ENCODE measurements around the gene NANOS3.
"Not testable (repeated sequence)": the region's sequence is repeated elsewhere in the genome, so short reads cannot be mapped to it uniquely, and the experiment has no call there.

Gene NANOS3

DNA sequence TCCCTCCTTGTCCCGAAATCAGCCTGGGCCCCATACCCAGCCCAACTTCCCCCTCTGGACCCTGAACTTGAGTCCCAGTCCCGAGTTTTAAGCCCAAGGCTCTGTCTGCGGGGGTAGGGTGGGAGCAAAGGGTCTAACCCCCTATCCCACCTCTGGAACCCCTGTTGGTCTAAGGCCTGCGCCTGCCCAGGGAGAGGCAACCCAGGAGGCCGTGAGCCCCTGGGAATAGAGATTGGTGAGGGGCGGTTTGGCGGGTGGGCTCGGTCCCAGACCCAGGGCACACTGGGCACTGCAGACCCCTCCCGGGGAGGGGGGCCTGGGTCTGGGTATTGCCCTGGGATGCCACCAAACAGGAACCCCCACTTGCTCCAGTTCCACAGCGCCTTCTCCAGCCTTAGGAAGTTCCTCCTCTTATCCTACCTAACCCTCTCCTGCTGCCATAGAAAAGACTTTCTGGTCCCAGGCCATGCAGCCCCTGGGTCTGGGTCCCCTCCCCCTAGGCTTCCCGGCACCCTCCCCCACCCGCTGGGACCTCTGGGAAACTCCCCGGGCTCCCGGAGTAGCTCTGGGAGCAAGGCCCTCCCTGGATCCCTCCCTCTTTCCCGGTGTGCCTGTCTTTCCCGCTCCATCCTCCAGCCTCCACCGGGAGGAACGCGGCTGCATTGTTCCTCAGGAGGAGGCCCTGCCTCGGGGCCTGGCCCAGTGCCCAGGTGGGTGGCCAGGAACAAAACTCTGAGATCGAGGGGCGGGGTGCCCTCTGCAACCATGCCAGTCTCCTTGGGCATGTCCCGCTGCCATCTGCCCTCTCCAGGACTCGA is 33.6 kb upstream of the NANOS3 start:
- DNase-seq (ENCODE audit: low read depth in 2 of 2) = no peak

GRCh38 chr19:13844130-13844631 is 32.8 kb upstream of the NANOS3 start:
- DNase-seq (ENCODE audit: low read depth in 2 of 2) = no peak

GRCh38 chr19:13846557-13847406 is 30.2 kb upstream of the NANOS3 start:
- DNase-seq (ENCODE audit: low read depth in 2 of 2) = peak; percentile 92 to 95

GRCh38 chr19:13847407-13848339 is 29.3 kb upstream of the NANOS3 start:
- peak in 1 of 2 donors; percentile 69 for DNase-seq (ENCODE audit: low read depth in 2 of 2)

DNA sequence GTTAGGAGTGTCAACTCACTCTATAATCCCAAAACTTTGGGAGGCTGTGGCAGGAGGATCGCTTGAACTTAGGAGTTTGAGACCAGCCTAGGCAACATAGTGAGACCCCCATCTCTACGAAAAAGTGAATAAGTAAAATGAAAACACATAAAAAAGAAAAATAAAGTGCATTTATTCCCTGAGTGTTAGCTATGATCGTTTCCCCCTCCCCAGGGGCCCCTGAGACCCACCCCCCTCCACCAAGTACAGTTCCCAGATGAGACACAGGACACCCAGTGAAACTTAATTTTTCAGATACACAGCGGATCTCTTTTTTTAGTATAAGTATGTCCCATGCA is 28.6 kb upstream of the NANOS3 start:
- no peak for DNase-seq (ENCODE audit: low read depth in 2 of 2)

DNA sequence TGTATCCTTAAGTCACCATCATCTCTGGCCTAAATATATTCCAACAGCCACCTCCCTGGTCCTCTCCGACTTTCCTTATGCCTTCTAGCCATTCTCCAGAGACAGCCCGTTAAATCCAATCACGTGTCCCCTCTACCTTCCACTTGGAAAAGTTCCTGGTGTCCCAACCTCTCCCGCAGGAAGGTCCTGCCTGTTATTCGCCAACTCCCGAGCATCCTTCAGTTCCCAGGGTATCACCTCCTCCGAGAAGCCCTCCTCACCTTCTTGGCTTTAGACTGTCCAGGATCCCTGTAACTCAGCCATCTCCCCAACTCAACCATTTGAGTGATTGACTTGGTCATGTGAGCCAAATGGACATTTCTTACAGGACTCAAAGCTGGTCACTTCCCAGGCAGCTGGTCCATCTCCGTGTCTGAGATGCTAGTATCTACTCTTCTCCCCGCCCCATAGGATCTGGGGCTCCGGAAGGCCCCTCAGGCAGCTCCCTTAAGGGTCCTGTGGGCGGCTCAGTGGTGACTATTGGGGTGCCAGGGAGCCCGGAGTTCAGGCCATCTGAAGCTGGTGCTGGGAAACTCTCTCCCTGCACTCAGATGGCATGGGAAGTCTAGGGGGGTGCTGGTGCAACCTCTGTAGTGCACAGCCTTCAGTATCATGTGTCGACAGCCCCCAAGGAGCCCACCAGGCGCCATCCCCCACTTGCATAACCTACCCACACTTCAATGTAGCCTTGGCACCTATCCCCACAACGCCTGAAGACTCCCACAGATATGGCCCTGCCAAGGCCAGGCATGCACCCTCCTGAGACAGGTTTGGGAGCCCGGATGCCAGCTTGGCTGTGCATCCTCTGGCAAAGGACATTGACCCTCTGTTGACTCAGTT is 27.9 kb upstream of the NANOS3 start:
- no peak for DNase-seq (ENCODE audit: low read depth in 2 of 2)

DNA sequence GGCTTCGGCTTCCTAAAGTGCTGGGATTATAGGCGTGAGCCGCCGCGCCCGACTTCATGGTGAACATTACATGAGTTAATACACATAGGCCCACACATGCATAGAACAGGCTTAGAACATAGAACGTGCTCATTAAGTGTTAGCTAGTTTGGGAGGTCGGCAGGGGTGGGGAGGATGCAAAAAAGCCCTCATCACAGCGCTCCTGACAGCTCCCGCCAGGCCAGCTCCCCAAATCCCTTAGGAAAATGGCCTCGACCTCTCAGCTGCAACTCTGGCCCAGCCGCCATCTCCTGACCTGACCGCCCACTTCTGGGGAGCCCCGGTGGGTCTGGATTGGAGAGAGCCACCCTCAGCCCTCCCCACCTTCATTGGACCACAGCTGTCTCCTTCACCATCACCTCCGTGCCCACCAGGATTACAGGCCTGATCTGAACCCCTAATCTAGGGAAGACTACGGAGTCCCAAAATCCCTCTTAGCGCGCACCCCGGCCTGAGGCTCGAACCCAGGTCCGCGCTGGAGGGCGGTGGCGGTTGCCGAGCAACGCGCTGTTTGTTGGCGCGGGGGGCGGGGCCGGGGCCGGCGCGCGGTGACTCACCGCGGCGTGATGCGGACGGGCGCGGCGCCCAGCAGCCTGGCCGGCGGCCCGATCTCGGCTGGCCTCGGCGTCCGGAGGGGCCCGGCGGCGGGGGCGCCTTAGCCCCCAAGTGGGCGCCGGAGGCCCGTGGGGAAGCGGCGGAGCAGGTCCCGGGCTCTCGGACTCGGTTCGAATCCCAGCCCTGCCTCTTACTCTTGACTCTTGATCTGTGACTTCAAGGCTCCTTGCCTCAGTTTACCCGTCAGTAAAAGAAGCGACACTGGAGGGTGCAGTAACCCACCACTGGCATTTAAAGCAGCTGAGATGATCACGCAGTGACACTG is 26.7 kb upstream of the NANOS3 start:
- DNase-seq (ENCODE audit: low read depth in 2 of 2) = no peak

DNA sequence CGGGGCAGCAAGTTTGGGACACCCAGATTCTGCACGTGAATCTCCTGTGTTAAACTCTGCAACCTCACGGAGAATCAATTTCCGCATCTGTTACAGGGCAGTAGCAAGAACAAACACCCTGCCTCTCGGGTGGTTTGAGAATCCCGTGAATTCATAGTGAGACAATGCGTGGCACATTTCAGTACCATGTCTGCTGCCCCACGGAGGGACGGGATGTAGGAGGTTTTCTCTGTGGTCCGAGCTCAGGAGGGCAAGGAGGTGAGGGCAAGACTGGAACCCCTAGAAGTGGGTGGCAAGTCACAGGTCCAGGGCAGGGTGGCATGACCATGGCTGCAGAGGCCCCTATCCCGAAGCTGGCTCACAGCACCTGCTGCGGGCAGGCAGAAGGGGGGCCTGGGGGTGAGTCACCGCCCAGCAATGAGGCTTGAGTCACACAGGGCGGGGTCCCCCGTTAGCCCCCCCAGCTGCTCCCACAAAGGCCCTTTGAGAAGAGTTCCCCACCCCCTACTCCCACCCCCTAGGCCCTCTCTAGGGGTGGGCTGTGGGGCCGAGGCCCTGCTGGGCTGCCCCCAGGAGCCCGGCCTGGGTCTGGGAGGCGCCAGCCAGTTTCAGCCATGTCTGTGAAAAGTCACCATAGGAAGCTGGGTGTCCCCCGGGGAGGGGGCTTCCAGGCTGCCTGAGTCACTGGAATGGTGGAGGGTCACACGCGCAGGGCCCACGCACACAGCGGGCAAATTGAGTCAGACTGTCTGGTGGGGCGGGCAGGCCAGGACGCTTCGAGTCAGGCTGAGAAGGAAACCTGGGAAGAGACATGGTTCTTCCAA is 25.8 kb upstream of the NANOS3 start:
- DNase-seq (ENCODE audit: low read depth in 2 of 2) = peak in 1 of 2 donors; percentile 62

DNA sequence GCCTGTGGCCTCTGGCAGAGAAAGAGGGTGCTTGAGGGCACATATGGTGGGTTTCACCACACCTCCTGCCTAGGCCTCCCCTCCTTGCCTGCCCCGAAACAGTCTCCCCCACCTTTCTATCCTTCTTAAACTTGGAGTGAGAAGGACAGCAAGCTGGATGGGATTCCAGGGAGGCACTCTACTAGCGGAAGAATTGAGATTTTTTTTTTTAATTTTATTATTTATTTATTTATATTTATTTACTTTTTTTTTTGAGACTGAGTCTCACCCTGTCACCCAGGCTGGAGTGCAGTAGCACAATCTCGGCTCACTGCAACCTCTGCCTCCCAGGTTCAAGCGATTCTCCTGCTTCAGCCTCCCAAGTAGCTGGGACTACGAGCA is 25.2 kb upstream of the NANOS3 start:
- DNase-seq (ENCODE audit: low read depth in 2 of 2) = not testable (repeated sequence)

DNA sequence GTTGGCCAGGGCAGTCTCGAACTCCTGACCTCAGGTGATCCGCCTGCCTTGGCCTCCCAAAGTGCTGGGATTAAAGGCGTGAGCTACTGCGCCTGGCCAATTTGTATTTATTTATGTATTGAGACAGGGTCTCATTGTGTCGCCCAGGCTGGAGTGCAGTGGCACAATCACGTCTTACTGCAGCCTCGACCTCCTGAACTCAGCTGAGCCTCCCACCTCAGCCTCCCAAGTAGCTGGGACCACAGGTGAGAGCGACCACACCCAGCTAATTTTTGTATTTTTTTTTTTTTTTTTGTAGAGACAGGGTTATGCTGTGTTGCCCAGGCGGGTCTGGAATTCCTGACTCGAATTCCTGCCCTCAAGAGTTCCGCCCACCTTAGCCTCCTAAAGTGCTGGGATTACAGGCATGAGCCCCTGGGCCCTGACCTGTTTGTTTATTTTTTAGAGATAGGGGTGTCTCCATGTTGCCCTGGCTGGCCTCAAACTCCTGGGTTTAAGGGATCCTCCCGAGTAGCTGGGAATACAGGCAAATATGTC is 24.7 kb upstream of the NANOS3 start:
- DNase-seq (ENCODE audit: low read depth in 2 of 2) = not testable (repeated sequence)

DNA sequence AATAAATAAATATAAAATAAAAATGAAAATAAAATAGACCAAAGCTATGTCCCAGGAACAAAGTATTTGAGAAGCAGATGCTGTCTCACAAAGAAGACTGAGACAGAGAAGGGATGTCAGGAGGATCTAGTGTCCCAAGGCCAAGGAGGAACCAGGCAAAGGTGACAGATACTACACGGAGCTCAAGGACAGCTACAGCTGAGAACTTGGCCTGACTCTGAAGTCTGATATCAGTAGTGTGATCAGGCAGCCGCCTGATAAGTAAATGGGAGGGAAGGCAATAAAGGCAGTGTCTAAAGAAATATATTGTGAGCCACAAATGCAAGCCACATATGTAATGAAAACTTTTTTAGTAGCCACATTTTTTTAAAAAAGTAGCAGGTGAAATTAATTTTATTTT is 20.4 kb upstream of the NANOS3 start:
- DNase-seq (ENCODE audit: low read depth in 2 of 2) = no peak

- DNase-seq (ENCODE audit: low read depth in 2 of 2) = no peak
Measured at GRCh38 chr19:13859361-13859880, 17.5 kb upstream of the NANOS3 start.

GRCh38 chr19:13860679-13861391 is 16.1 kb upstream of the NANOS3 start:
- DNase-seq (ENCODE audit: low read depth in 2 of 2) = no peak

DNA sequence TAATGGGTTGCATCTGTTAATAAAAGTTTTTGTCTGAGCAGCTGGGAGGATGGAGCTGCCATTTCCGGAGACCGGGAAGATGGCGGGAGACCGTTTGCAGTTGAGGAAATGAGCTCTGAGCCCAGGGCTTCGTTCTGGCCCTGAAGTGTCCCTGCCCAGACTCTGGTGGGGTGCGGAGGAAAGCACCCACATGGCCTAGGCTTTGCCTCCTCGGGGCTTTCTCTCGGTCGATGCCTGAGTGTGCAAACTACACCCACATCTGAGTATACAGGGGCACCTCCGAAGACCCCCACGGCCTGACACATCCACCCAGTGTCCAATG is 15.6 kb upstream of the NANOS3 start:
- no peak for DNase-seq (ENCODE audit: low read depth in 2 of 2)

DNA sequence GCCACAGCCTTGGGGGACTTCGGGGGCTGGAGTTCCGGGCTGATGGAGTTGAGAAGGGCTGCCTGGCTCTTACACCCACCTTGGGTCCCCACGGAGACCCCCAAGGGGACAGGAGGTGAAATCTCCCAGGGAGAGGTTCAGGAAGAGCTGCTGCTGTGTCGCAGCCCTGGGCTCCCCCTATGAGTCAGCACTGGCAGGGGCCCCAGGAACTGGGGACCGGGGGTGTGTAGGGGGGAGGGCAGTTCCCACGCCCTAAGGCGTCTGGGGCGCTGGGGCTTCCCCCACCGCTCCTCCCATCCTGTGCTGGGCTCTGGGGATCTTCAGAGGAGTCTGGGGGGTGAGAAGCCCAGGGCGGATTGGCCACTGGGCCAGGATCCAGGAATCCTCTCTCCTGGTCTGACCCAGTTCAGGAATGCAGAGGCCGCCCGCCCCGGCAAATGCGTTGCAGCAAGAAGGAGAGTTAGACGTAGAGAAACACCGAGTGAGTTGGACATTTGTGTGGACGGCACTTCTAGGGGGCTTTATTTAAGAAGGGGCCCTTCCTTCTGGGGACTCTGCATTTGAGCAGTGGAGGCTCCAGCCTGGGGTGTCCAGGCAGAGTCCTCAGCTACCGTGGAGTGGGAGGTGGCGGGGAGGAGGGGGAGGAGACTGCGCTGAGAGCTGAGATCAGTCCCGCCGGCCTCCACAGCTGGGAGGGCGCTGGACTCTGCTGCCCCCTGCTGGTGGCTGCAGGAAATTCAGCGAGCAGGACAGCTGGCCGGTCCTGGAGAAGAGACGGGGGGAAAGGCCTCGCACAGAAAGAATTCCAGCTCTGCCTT is 15.0 kb upstream of the NANOS3 start:
- DNase-seq (ENCODE audit: low read depth in 2 of 2) = peak; percentile 77 to 83

DNA sequence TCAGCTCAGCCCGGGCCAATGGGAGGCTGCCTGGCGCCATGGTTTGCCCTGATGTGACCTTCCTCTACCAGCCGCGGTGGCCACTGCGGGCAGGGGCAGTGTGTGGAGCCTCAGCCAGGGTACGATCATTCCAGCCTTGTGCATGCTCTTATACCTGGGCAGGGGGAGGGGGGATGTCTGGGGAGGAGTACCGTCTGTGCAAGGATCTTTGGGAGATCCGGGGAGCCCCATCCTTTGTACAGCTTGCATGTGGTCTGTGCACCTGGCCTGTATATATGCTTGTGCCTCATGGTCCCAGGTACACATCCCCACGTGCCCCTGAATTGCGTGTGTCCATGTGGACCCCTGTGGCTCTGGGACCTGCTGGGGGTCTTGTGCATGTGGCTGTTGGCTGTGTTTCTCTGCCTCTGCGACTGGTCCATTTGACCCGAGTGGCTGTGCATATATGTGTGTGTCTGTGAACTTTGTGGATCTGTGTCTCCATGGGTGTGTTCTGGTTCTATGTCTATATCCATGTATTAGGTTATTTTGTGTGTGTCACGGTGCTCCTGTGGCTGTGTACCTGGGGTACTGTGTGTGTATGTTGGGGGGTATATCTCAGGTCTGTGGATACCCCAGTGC is 12.8 kb upstream of the NANOS3 start:
- no peak for DNase-seq (ENCODE audit: low read depth in 2 of 2)

All from stimulated activated CD8-positive, alpha-beta memory T cell treated with anti-CD3 and anti-CD28 coated beads, Interleukin-2, amount 100 ng/mL, for 1 hour (primary cell).